Posterior cingulate gyrus (tissue), 11 donors: Measurements from ENCODE around the gene GCG.

Experiments
- DNase-seq, 10 donors: peaks; one replicate each; pipeline versions ENCODE4 v3.0.0 to v3.0.0-alpha.2; 2020 to 2021; ENCODE audit warnings: mixed read lengths in 3 of 10
- intact Hi-C: fragments of 100-400 bp; cut with DNase I; formaldehyde crosslinking; loops from one replicate; pipeline ENCODE4 v1.15.1; 2023

GCG gene

GRCh38 chr2:162152147-162152546 is at the start of gene GCG:
GCG (minus strand) TSS chr2:162152247; CDS start chr2:162149178, 3,069 bp downstream.
- intact Hi-C loops: no loop called here
- no peak for DNase-seq

- intact Hi-C loops: no loop called here
- DNase-seq: no peak
Observed at GRCh38 chr2:162200636-162201035, 48.6 kb upstream of the GCG start.

GRCh38 chr2:162199913-162200312 is 47.9 kb upstream of the GCG start:
- intact Hi-C loops: no loop called here
- no peak for DNase-seq

DNA sequence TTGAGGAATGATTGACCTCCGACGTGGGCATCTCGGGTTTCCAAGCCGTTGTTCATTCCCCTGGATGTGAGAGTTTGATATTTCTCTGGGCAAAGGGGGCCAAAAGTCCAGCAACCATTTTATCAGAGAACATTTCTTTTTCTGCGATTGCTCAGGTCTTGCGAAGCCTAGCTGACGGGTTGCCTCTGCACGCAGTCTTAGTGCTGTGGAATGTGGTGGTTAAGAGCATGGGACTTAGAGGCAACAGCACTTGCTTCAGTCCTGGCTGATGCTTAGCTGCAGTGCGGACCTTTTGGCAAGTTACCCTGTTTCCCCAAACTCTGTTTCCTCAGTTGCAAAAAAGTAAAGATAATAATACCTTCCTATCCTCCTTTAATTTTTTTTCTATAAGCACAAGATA is 46.2 kb upstream of the GCG start:
- intact Hi-C loops: no loop called here
- no peak for DNase-seq

DNA sequence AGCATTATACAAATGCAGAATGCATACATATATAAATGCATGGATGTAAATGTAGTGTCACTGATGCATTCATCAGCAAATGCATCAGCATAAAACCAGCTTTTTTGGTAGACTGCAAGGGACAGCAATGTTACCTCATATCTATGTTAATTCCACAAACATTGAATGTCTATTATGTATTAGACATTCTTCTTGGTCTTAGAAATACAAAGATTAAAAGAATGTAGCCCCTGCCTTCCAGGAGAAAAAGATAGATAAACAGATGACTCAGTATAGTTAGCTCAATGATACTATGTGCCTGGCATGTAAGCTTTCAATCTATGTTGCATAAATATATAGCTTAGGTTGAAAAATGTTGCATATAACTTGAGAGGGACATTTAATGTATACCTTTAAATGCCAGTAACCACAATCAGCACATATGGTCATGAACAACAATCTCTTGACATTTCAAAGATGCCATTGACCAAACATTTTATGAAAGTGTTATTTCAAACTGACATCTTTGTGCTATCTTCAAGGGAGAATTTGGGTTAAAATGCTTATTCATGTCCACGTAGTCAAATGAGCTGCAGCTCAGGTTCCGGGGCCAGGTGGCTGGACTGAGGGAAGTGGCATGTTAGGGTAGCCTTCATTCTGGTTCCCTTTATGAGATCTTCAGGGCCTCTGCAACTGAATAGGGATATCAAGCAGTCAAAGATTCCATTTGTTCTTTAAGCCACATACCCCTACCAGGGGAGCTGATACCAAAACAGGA is 45.2 kb upstream of the GCG start:
- intact Hi-C loops: no loop called here
- DNase-seq: no peak

DNA sequence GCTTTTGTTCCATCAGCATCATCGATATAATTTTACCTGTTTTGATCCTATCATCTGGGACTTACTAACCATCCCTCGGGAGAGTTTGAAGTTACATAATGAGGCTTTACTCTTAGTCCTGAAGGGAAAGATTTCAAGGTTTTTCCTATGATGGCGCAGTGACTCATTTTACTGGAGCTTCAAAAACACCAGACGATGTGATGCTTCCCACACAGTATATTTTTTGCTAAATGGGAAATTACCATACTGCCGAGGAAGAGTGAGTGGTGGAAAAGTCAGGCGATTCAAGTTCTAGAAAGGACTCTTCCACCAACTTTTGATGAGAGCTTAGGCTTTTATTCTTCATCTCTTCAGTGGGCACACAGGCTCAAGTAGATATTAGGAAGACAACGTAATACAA is 44.6 kb upstream of the GCG start:
- no peak for DNase-seq
- intact Hi-C loops: no loop called here

DNA sequence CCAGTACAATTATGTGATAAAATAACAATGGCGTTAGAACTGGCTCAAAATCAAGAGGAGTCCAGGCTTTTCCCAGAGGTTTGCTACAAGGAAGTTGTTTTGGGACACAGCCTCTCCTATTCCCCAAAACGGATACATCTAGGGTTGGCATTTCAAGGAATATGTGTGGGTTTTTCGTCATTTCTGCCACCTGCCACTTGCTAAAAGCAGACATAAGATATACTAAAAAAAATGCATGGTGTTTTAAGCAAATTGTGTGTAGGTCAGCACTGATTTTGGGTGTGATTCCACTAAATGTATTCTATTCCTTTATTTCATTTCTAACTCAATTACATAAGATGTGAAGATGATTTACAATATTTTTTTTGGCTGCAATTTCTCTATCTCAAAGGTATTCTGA is 36.4 kb upstream of the GCG start:
- intact Hi-C loops: no loop called here

GRCh38 chr2:162185541-162186232 is 33.6 kb upstream of the GCG start:
- intact Hi-C loops: no loop called here
- no peak for DNase-seq

More for the DNA sequence above, 36.4 kb upstream of the GCG start:
- DNase-seq: no peak

DNA sequence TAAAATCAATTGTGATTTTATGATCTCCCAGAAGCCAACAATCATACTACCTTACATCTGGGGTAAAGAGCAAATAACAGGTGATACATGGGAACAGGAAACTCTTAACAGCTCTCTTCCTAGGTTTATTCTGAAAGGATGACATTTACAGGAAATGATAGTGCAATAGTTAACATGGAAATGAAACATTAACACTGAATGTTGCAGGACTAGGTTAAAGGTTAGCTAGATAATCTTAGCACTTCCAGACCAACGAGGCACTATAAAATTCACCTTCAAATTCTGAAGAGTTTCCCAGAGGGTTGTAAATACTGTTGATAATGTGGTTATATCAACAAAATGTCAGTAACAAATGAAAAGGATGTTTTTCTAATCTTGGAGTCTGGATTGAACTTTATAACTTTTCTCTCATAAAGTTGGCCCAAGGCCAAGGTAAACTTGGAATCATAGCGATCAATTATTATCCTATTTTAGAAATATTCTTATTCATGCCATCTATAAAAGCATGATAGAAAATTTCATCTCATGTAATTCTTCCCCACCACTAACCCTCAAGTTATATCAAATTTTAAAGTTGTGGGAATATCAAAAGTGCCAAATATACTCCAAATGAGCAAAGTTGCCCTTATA is 32.9 kb upstream of the GCG start:
- DNase-seq: no peak
- intact Hi-C loops: no loop called here

DNA sequence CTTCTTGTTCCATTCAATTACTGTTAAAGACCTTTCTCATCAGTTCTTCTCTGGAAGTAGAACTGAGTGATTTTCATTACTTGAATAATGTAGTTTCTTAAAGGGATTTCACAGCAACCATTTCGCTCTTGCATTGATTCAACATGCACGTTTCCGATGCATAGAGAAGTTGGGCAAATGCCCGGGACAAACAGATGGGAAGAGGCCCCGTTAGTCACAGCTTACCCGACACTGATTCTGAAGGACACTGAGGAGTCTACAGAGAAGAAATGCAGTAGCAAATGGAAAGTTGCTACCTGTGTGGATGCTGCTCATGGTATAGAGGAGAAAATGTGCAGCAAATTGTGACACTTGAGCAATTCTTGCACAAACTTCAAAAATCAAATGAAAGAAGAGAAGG is 32.3 kb upstream of the GCG start:
- peak in 6 of 10 donors; percentile 34 to 89 (median 60) for DNase-seq
- intact Hi-C loops: no loop called here

GRCh38 chr2:162182395-162182794 is 30.3 kb upstream of the GCG start:
- intact Hi-C loops: no loop called here
- no peak for DNase-seq

DNA sequence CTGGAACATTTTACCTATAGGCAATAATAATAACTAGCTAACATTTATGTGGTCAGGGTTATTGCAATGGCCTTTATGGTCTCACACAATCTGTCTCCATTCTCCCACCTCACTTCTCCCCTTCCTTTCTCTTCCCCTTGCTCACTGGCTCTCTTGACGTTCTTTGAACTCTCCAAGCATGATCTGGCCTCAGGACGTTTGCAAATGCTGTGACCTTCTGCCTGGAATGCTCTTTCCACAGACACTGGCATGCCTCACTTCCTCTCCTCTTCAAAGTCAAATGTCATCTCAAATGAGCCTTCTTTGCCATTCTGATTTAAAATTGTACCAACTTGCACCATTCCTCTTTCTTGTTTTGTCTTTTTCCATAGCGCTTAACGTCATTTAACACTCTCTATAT is 25.3 kb upstream of the GCG start:
- intact Hi-C loops: no loop called here
- DNase-seq: no peak

DNA sequence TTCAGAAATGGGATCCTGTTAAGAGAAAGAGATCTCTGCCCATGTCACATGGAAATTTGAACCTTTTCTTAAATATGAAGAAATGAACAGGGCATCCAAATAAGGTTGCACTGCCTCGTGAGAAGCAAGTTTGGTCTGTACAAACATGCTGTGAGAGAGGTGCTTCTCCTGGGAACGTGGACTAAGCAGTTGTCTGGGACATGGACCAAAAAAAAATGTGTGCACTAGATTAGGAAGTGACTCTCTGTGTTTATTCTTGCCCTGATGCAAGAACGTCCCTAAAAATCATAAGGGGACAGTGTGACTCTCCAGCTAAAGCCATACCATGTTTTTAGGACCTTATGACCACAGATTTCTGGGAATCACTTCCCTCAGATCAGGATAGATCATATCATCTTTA is 23.7 kb upstream of the GCG start:
- DNase-seq: no peak
- intact Hi-C loops: no loop called here

DNA sequence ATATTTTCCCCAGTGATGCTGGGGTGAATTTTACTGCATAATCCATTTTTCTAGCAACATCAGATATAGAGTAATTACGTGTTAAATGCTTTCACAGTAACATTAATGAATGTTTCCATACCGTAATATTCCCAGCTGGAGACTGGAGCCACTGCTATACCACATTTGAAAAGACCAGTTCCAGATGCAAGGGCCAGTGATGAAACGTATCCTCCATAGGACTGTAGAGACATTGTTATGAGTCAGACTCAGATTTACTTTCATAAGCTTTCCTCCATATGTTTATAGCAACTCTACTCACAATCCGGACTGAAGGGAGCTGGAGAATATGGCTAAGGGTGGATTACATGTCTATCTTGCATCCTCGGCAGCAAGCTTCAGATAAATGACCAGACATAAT is 22.7 kb upstream of the GCG start:
- no peak for DNase-seq

DNA sequence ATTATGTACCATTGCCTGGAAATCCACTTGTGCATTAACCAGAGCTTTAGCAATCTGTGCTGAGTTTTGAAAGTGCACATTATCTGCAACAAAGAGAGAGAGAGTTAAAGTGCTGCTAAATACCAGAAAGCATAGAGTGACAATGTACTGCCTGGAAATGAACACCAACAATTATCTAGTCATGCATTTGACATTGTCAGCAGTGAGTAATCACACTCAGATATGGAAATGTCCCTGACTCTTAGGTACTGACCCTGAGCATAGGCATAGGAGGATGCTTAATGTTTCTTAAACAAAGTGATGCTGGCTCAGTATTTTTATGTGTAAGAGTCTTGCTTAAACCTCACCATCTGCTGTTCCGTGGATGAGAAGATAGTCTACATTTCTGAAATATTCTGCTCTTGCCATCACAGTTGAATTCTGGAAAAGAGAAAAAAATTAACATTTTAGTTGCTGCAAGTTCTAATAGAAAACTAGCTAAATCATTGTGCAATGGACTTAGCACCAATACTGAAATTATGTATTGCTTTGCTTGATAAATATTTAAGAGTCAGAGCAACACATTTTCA is 20.8 kb upstream of the GCG start:
- DNase-seq: no peak
- intact Hi-C loops: no loop called here

More for the DNA sequence above, 22.7 kb upstream of the GCG start:
- intact Hi-C loops: no loop called here

DNA sequence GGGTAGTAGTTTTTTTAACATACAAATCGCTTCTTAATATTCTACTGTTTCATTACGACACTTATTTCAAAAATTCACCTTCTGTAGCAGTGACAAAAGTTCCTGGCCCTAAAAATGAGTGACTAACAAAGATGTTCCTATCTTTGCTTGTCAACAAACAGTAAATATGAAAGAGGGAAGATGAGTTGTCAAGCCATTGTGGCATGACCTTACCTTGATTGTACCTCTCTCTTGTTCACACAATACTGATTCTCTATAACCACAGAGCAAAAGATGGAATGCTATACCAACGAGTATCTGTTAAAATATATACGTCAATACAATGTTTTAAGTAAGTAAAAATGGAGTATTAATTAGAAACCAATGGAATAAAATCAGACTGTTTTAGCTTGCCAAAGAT is 14.7 kb upstream of the GCG start:
- intact Hi-C loops: no loop called here
- DNase-seq: no peak

GRCh38 chr2:162166174-162166573 is 14.1 kb upstream of the GCG start:
- no peak for DNase-seq
- intact Hi-C loops: no loop called here

DNA sequence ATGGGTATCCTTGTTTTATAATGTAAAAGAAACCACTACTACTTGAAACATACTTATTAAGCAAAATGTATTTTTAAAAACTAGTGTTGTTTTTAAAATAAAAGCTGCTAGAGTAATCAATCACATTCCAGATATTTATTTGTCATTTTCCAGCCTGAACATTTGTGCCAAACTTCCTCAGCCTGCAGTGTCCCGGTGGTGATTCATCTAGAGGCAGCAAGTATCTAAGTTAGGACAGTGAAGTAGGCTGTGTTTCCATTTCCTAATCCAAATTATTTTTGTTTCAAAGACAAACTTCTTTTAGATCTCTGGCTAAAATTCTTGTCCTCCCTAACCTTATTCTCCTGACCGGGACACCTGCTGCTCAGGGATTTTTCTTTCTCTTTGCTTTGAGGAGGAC is 12.8 kb upstream of the GCG start:
- peak in 3 of 10 donors; percentile 14 to 78 (median 64) for DNase-seq
- intact Hi-C loops: no loop called here

- intact Hi-C loops: no loop called here
- no peak for DNase-seq
Observed at GRCh38 chr2:162159446-162159845, 7.4 kb upstream of the GCG start.

- DNase-seq: no peak
Observed at GRCh38 chr2:162156149-162156548, 4.1 kb upstream of the GCG start.

DNA sequence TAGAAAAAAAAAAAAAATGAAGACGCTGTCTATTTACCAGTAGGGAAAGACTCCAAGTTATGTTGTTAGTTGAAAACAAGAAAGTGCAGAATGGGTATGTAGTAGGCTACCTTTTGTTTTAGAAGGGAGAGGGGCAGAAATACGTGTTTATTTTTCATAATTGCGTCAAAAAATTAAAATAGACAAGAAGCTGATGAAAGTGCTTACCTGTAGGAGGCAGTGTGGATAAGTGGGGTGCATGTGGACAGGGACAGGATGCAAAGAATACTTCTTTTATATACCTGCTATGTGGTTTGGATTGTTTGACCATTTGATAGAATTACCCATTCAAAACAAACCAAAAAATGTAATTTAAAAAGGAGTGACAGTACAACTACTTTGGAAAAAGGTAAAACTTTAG is 3.0 kb upstream of the GCG start:
- intact Hi-C loops: no loop called here
- DNase-seq: no peak

More at GRCh38 chr2:162156149-162156548, 4.1 kb upstream of the GCG start:
- intact Hi-C loops: no loop called here
